HG02970 (cell line): ENCODE measurements around the gene FOSB.

Experiments used
- ATAC-seq: cut with Tn5 transposase; IDR thresholded peaks from one replicate; pipeline ENCODE4 v1.9.1; 2021; ENCODE audit warnings: mild to moderate bottlenecking, moderate library complexity, moderate number of reproducible peaks; ENCODE audit not compliant: unreplicated experiment, low FRiP score

FOSB gene

GRCh38 chr19:45517238-45517637 is 49.4 kb downstream of the FOSB start:
- ATAC-seq: no peak

DNA sequence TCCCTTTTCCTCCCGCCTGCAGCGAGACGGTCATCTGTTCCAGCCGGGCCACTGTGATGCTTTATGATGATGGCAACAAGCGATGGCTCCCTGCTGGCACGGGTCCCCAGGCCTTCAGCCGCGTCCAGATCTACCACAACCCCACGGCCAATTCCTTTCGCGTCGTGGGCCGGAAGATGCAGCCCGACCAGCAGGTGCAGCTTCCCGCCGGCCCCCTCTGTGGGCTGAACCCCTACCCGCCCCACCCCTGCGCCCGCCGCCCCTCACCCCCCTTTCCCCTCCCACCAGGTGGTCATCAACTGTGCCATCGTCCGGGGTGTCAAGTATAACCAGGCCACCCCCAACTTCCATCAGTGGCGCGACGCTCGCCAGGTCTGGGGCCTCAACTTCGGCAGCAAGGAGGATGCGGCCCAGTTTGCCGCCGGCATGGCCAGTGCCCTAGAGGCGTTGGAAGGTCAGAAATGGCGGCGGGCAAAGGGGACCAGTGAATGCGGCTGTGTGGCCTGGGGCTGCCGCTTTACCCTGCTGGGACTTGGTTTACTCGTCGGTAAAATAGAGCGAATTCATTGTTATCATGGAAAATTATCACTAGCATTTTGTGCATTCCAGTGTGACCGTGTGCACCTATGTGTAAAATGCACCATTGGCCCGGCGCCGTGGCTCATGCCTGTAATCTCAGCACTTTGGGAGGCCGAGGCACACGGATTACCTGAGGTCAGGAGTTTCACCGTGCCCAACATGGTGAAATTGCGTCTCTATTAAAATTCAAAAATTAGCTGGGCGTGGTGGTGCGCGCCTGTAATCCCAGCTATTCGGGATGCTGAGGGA is 50.1 kb downstream of the FOSB start:
- ATAC-seq: no peak

GRCh38 chr19:45518469-45518826 is 50.7 kb downstream of the FOSB start:
- no peak for ATAC-seq

DNA sequence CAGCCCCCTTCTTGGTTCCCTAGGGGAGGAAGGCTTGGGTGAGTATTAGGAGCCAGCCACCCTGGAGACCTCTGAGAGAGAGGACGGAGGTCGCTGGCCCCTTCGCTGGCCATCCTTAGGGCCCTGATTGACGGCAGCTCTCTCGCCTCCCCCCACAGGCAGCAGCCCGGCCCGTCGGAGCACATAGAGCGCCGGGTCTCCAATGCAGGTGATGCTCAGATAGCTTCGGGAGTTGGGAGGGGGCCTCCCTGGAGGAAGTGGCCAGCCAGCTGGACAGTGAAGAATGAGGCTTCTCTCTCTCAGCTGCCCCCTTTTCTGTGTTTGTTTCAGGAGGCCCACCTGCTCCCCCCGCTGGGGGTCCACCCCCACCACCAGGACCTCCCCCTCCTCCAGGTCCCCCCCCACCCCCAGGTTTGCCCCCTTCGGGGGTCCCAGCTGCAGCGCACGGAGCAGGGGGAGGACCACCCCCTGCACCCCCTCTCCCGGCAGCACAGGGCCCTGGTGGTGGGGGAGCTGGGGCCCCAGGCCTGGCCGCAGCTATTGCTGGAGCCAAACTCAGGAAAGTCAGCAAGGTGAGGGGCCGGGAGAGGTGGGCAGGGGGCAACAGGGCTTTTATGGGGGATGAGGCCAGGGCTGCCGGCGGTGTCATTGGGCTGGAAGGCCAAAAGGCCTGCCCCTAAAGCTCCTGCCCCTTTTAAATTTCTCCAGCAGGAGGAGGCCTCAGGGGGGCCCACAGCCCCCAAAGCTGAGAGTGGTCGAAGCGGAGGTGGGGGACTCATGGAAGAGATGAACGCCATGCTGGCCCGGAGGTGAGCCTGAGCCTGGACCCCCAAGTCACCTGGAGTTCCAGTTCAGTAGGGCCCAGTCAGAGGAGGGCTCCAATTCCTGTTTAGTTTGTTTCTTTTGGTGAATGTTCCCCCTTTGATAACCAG is 54.5 kb downstream of the FOSB start:
- no peak for ATAC-seq

- ATAC-seq: peak; percentile 67
Measured at GRCh38 chr19:45523642-45524256, 56.0 kb downstream of the FOSB start.

DNA sequence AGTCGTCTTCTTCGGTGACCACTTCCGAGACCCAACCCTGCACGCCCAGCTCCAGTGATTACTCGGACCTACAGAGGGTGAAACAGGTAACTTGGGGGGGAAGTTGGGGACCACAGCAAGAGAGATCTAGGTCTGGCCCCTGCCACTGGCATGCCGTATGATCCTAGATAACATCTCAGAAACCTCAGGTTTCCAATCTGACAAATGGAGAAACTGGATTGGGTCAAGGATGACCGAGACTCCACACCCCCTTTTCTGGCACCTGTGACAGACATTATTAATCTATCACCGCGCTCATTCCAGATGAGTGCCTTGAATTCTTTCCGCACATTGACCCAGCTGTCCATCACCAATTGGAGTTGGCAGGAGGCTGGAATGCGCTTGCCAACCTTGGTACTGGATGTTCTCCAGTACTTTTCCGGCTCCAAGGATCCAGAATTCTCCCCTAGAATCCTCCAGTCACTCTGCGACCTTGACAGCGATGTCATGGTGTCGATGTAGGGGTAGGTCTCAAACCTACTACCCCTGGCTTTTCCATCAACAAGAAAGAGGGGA is 56.9 kb downstream of the FOSB start:
- ATAC-seq: no peak
